Measurements from ENCODE around the gene TDP1.

Gene TDP1

GRCh38 chr14:89955745-89956660 lies at the start of gene TDP1:
TSS of gene TDP1 (plus strand) at chr14:89955927. CDS start at chr14:89963115, 7,188 bp downstream.
- H3K27me3 ChIP-seq (ENCODE audit: insufficient read depth, insufficient read length) = no peaks in the 10 kb centered on the region
- TF ChIP-seq YY1 (IDR thresholded peaks at IDR 0.05; ENCODE audit: insufficient read depth, insufficient read length) (no peak), ZNF274 (IDR thresholded peaks at IDR 0.05; ENCODE audit: low read depth, low read length) (no peak), SUZ12 (IDR thresholded peaks at IDR 0.05; ENCODE audit: extremely low read depth, insufficient read depth, insufficient read length) (no peak)
- H3K36me3 ChIP-seq (ENCODE audit: insufficient read depth, insufficient read length, low read length) = peaks cover 30% of the 10 kb centered on the region
- peak; percentile 80 for DNase-seq (ENCODE audit: low read depth, low spot score)
- peak within 1 kb of the TSS; percentile 78 for H3K4me3 ChIP-seq (ENCODE audit: insufficient read length, low read depth)
- no peaks in the 10 kb centered on the region for H3K4me1 ChIP-seq (ENCODE audit: insufficient read depth, insufficient read length)
- H3K9me3 ChIP-seq (ENCODE audit: insufficient read depth, low read length) = peaks cover 15% of the 10 kb centered on the region; the same call in 1 of the 2 replicates
- H3K9ac ChIP-seq (ENCODE audit: insufficient read length, low read depth) = peak within 1 kb of the TSS; percentile 96

- no peak for TF ChIP-seq ZNF274 (IDR thresholded peaks at IDR 0.05; ENCODE audit: low read depth, low read length)
- no peak for TF ChIP-seq YY1 (IDR thresholded peaks at IDR 0.05; ENCODE audit: insufficient read depth, insufficient read length)
- TF ChIP-seq SUZ12 (IDR thresholded peaks at IDR 0.05; ENCODE audit: extremely low read depth, insufficient read depth, insufficient read length) = no peak
Observed at GRCh38 chr14:89906000-89906399, 49.7 kb upstream of the TDP1 start.

GRCh38 chr14:89907655-89908054 lies 48.1 kb upstream of the TDP1 start:
- Histone ChIP-seq H3K9me3 (ENCODE audit: insufficient read depth, low read length) (no peaks in the 10 kb centered on the region), H3K36me3 (ENCODE audit: insufficient read depth, insufficient read length, low read length) (no peaks in the 10 kb centered on the region), H3K4me1 (ENCODE audit: insufficient read depth, insufficient read length) (peaks cover 3% of the 10 kb centered on the region), H3K9ac (ENCODE audit: insufficient read length, low read depth) (no peak overlapping the region), H3K4me3 (ENCODE audit: insufficient read length, low read depth) (no peak overlapping the region), H3K27me3 (ENCODE audit: insufficient read depth, insufficient read length) (no peaks in the 10 kb centered on the region)
- TF ChIP-seq SUZ12 (IDR thresholded peaks at IDR 0.05; ENCODE audit: extremely low read depth, insufficient read depth, insufficient read length) = no peak
- TF ChIP-seq ZNF274 (IDR thresholded peaks at IDR 0.05; ENCODE audit: low read depth, low read length) = no peak
- no peak for TF ChIP-seq YY1 (IDR thresholded peaks at IDR 0.05; ENCODE audit: insufficient read depth, insufficient read length)
- DNase-seq (ENCODE audit: low read depth, low spot score) = no peak

More at GRCh38 chr14:89906000-89906399, 49.7 kb upstream of the TDP1 start:
- H3K36me3 ChIP-seq (ENCODE audit: insufficient read depth, insufficient read length, low read length) = no peaks in the 10 kb centered on the region
- no peaks in the 10 kb centered on the region for H3K4me1 ChIP-seq (ENCODE audit: insufficient read depth, insufficient read length)
- no peaks in the 10 kb centered on the region for H3K9me3 ChIP-seq (ENCODE audit: insufficient read depth, low read length)
- no peak for DNase-seq (ENCODE audit: low read depth, low spot score)
- H3K27me3 ChIP-seq (ENCODE audit: insufficient read depth, insufficient read length) = no peaks in the 10 kb centered on the region
- H3K4me3 ChIP-seq (ENCODE audit: insufficient read length, low read depth) = no peak overlapping the region
- no peak overlapping the region for H3K9ac ChIP-seq (ENCODE audit: insufficient read length, low read depth)

- H3K4me1 ChIP-seq (ENCODE audit: insufficient read depth, insufficient read length) = peaks cover 5% of the 10 kb centered on the region
- H3K27me3 ChIP-seq (ENCODE audit: insufficient read depth, insufficient read length) = no peaks in the 10 kb centered on the region
- TF ChIP-seq YY1 (IDR thresholded peaks at IDR 0.05; ENCODE audit: insufficient read depth, insufficient read length) (no peak), SUZ12 (IDR thresholded peaks at IDR 0.05; ENCODE audit: extremely low read depth, insufficient read depth, insufficient read length) (no peak), ZNF274 (IDR thresholded peaks at IDR 0.05; ENCODE audit: low read depth, low read length) (no peak)
- no peak for DNase-seq (ENCODE audit: low read depth, low spot score)
- H3K36me3 ChIP-seq (ENCODE audit: insufficient read depth, insufficient read length, low read length) = no peaks in the 10 kb centered on the region
- H3K4me3 ChIP-seq (ENCODE audit: insufficient read length, low read depth) = no peak overlapping the region
- H3K9ac ChIP-seq (ENCODE audit: insufficient read length, low read depth) = no peak overlapping the region
- no peaks in the 10 kb centered on the region for H3K9me3 ChIP-seq (ENCODE audit: insufficient read depth, low read length)
Observed at GRCh38 chr14:89908712-89909450, 46.8 kb upstream of the TDP1 start.

- no peak overlapping the region for H3K4me3 ChIP-seq (ENCODE audit: insufficient read length, low read depth)
- H3K4me1 ChIP-seq (ENCODE audit: insufficient read depth, insufficient read length) = peaks cover 5% of the 10 kb centered on the region
- H3K9me3 ChIP-seq (ENCODE audit: insufficient read depth, low read length) = no peaks in the 10 kb centered on the region
- no peaks in the 10 kb centered on the region for H3K36me3 ChIP-seq (ENCODE audit: insufficient read depth, insufficient read length, low read length)
- no peak overlapping the region for H3K9ac ChIP-seq (ENCODE audit: insufficient read length, low read depth)
- TF ChIP-seq ZNF274 (IDR thresholded peaks at IDR 0.05; ENCODE audit: low read depth, low read length) = no peak
- no peak for TF ChIP-seq YY1 (IDR thresholded peaks at IDR 0.05; ENCODE audit: insufficient read depth, insufficient read length)
- TF ChIP-seq SUZ12 (IDR thresholded peaks at IDR 0.05; ENCODE audit: extremely low read depth, insufficient read depth, insufficient read length) = no peak
- H3K27me3 ChIP-seq (ENCODE audit: insufficient read depth, insufficient read length) = no peaks in the 10 kb centered on the region
- no peak for DNase-seq (ENCODE audit: low read depth, low spot score)
Observed at GRCh38 chr14:89909586-89909985, 46.1 kb upstream of the TDP1 start.

- Histone ChIP-seq H3K4me3 (ENCODE audit: insufficient read length, low read depth) (no peak overlapping the region), H3K36me3 (ENCODE audit: insufficient read depth, insufficient read length, low read length) (no peaks in the 10 kb centered on the region), H3K9ac (ENCODE audit: insufficient read length, low read depth) (no peak overlapping the region), H3K27me3 (ENCODE audit: insufficient read depth, insufficient read length) (no peaks in the 10 kb centered on the region), H3K4me1 (ENCODE audit: insufficient read depth, insufficient read length) (peaks cover 5% of the 10 kb centered on the region), H3K9me3 (ENCODE audit: insufficient read depth, low read length) (no peaks in the 10 kb centered on the region)
- TF ChIP-seq YY1 (IDR thresholded peaks at IDR 0.05; ENCODE audit: insufficient read depth, insufficient read length) (no peak), ZNF274 (IDR thresholded peaks at IDR 0.05; ENCODE audit: low read depth, low read length) (no peak), SUZ12 (IDR thresholded peaks at IDR 0.05; ENCODE audit: extremely low read depth, insufficient read depth, insufficient read length) (no peak)
- DNase-seq (ENCODE audit: low read depth, low spot score) = no peak
Observed at GRCh38 chr14:89910691-89911009, 45.1 kb upstream of the TDP1 start.
